GM12864 (cell line): ENCODE results near the gene NOS3.

Experiments used
- DNase-seq: peaks from one replicate; pipeline ENCODE4 v3.0.0-alpha.2; 2011; ENCODE audit warnings: low read depth
- H3K4me3 ChIP-seq: 2 replicates; pipeline ENCODE4 v1.5.1; 2011; ENCODE audit warnings: mild to moderate bottlenecking, low read depth, low read length, control low read depth
- CTCF ChIP-seq: IDR thresholded peaks from 2 replicates; pipeline ENCODE4 v1.5.1; 2011; ENCODE audit warnings: low read depth, mild to moderate bottlenecking, moderate library complexity, low read length, control low read depth, inconsistent platforms; ENCODE audit errors: missing control alignments

NOS3 gene

DNA sequence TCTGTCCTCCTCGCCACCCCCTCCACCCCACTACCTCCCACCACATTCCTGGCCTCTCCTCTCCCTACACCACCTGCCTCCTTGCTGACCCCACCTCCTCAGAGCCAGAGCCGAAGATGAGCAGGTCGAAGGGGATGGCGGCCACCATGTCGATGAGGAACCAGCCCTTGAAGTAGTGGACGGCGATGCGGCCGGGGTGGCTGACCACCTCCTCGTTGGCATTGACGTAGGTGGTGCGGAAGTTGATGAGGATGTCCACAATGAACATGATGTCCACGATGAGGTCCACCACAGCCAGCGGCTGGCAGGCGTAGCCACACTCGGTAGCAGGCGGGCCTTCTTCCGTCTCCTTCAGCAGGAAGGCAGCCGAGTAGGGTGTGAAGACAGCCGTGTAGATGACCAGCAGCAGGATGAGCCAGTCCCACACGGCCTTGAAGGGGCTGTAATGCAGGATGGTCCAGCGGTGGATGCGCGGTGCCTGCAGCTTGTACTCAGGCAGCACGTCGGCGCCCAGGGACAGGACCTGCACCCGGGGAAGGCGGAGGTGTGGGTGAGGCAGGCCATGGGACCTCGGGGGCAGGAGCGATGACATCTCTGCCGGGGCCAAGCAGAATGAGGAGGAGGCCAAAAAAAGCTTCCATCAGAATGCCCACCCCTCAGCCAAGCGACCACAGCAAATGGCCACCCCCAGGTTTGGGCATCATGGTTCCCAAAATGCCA, 38.3 kb upstream of the NOS3 start:
- TF ChIP-seq CTCF, result no peak
- DNase-seq, result no peak
- H3K4me3 ChIP-seq, result no peak overlapping the region

DNA sequence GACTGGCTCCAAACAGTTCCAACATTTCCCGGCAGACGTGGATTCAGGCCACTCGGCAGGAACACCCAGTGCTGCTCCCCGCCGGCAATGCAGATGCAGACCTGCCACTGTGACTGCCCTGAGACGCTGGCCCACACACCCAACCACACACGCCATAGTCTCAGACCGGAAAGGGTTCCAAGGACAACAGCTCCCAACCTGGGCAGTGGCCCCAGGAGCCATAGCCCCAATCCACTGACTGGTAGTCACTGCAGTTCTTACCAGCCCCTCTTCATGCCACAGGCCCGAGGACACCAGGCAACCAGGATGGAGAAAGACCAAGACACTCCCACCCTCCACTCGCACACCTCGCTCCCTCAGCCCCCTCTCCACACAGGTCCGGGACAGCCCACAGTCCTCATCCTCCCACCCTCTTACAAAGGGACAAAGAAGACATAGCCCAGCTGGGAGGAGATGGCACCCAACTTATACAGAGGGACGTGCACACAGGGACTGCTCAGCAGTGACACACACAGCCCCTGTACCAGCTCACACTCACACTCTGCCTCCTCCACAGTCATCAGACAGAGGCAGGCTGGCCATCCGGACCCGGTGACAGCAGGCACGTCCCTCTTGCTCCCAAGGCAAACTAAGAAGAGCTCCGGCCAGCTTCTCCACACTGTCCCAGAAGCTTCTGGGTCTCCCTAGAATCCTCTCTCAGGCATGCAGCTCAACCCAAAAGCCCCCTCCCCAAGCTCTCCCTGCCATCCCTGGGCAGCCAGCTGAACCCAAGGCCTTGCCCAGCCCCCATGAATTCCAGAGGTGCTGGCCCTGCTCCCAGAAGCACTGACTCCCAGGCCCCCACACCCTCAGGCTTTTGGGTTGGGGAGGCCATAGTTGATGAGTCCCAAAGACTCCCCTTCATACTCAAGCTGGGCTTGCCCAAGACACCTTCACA, 37.5 kb upstream of the NOS3 start:
- H3K4me3 ChIP-seq, result no peak overlapping the region
- no peak for DNase-seq
- TF ChIP-seq CTCF, result no peak

GRCh38 chr7:150954201-150954985, 36.4 kb upstream of the NOS3 start:
- DNase-seq, result no peak
- TF ChIP-seq CTCF, result no peak
- no peak overlapping the region for H3K4me3 ChIP-seq

DNA sequence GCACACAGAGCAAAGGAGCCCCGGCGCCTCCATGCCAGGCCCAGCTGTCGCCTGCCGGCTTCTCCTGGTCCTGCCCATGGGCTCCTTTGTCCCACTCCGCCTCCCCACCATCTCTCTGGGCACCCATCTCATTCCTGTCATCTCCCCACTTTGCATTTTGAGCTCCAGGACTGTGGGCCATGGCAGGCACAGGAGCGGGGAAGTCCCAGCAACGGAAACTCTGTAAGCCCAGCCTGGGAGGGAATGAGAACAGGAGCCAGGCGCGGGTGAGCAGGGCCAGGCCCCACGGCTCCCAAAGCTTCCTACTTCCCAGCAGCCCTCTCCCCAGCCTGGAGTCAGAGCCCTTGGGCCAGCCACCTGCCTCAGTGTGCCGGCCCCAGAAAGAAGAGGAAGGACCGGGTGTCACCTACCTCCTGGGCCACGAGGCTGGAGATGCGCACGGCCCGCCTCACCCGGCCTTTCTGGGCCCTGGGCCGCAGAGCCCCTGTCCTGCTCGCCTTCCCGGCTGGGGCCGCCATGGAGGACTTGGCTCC, 35.8 kb upstream of the NOS3 start:
- no peak for DNase-seq
- no peak overlapping the region for H3K4me3 ChIP-seq
- TF ChIP-seq CTCF, result no peak

DNA sequence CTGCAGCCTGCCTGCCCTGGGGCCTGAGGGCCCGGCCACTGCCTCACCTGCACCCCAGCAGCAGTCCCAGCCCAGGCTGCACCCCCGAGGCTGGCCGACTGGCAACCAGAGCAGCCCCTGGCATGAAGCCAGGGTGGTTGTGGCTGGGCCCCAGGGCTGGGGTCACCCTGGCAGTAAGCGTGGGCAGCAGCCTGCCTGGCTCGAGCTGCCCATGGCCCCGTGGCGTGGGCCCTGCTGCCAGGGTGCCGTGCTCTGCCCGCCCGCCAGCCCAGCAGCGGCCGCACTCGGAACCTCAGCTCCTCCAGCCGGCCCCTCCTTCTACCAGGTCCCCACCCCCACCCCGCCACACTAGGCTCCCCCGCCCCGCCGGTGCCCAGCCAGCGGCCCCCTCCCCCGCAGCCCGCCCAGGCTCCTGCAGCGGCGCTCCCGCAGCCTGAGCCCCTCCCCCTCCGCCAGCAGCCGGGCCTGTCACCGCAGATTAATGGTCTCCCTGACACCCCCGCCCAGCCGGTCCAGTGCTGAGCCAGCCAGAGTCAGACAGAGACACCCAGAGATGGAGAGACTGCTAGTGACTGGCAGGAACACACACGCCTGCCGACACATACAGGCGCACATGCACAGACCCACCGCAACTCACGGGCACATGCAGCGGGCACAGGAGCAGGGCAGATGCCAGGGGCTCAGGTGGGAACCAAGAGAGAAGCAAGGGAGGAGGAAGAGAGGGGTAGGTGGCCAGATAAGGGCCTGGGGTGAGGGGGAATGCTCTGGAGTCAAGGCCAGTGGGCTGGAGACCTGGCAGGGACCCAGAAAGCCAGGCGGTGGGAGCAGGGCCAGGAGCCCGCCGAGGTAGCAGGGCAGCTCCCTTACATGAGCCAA, 35.1 kb upstream of the NOS3 start:
- no peak for TF ChIP-seq CTCF

More for the DNA sequence above, 35.1 kb upstream of the NOS3 start:
- H3K4me3 ChIP-seq, result no peak overlapping the region
- DNase-seq, result no peak
